CD4-positive, alpha-beta T cell (primary cell): ENCODE results near the gene MSI2. TPM values are rescaled to one million over a fixed set of nuclear protein-coding genes. Genes with fewer than 3 reads are reported as not detected.

Experiments used
- ATAC-seq: fragments of 200-7000 bp; cut with Tn5 transposase; one replicate; pipeline ENCODE4 v1.10.0; 2022; ENCODE audit warnings: mild to moderate bottlenecking; ENCODE audit not compliant: poor library complexity
- CTCF ChIA-PET: fragments of 350-600 bp; sonication (Branson Sonifier 250); formaldehyde crosslinking; loops from one replicate; lab custom pipeline; 2021; ENCODE audit warnings: antibody characterized with exemption, inconsistent platforms; lab: Charles Lee
- POLR2A ChIA-PET: fragments of 350-600 bp; sonication (Branson Sonifier 250); formaldehyde crosslinking; loops from one replicate; lab custom pipeline; 2021; ENCODE audit warnings: antibody characterized with exemption, inconsistent platforms; lab: Charles Lee
- DNase-seq, 14 experiments: peaks; one replicate each; pipeline ENCODE4 v3.0.0-alpha.2; 2013 to 2020; ENCODE audit warnings: mixed read lengths in 2 of 14
- H3K27ac ChIP-seq, 2 donors: one replicate each; pipeline versions ENCODE4 v1.5.1 to v1.7.0; 2013; ENCODE audit warnings: low read length in 2 of 2, low read depth in 1 of 2, mild to moderate bottlenecking in 1 of 2
- H3K27me3 ChIP-seq, 2 experiments: 1 replicate in 1 of 2; 2 replicates in 1 of 2; pipeline versions ENCODE4 v1.6.1 to v1.7.0; 2013; ENCODE audit warnings: low read length in 2 of 2, control low read depth in 1 of 2, mild to moderate bottlenecking in 1 of 2, moderate library complexity in 1 of 2; ENCODE audit not compliant: insufficient read depth in 2 of 2, control insufficient read depth in 1 of 2
- H3K36me3 ChIP-seq: one replicate; pipeline ENCODE4 v1.6.1; 2013; ENCODE audit warnings: low read length, control low read depth; ENCODE audit not compliant: insufficient read depth
- H3K4me1 ChIP-seq: one replicate; pipeline ENCODE4 v1.6.1; 2013; ENCODE audit warnings: low read length, control low read depth; ENCODE audit not compliant: insufficient read depth
- H3K4me3 ChIP-seq: one replicate; pipeline ENCODE4 v1.5.1; 2013; ENCODE audit warnings: mild to moderate bottlenecking, low read length, moderate library complexity
- H3K9me3 ChIP-seq, 2 experiments: 1 replicate in 1 of 2; 2 replicates in 1 of 2; pipeline versions ENCODE4 v1.6.1 to v1.7.0; 2013; ENCODE audit warnings: low read length in 2 of 2, mild to moderate bottlenecking in 2 of 2, control low read depth in 1 of 2, moderate library complexity in 1 of 2; ENCODE audit not compliant: control insufficient read depth in 1 of 2, insufficient read depth in 1 of 2
- H3K27ac Mint-ChIP-seq: one replicate; pipeline ENCODE4 v1.8.0; 2020; ENCODE audit warnings: mixed read lengths
- H3K27me3 Mint-ChIP-seq: one replicate; pipeline ENCODE4 v1.8.0; 2021; ENCODE audit warnings: mixed read lengths
- H3K36me3 Mint-ChIP-seq: one replicate; pipeline ENCODE4 v1.8.0; 2021; ENCODE audit warnings: low read depth, mixed read lengths
- H3K4me1 Mint-ChIP-seq: one replicate; pipeline ENCODE4 v1.8.0; 2021; ENCODE audit warnings: low read depth, mixed read lengths
- H3K4me3 Mint-ChIP-seq: one replicate; pipeline ENCODE4 v1.8.0; 2020; ENCODE audit warnings: mild to moderate bottlenecking, mixed read lengths
- H3K9me3 Mint-ChIP-seq: one replicate; pipeline ENCODE4 v1.8.0; 2020; ENCODE audit warnings: mixed read lengths
- CTCF ChIP-seq: fragments of 200-600 bp; IDR thresholded peaks from one replicate; pipeline ENCODE4 v1.8.0; 2022; ENCODE audit warnings: antibody characterized with exemption, mild to moderate bottlenecking
- intact Hi-C, 2 experiments: fragments of 100-400 bp; cut with DNase I in 1 of 2; cut with micrococcal nuclease in 1 of 2; formaldehyde crosslinking; loops; one replicate each; pipeline versions ENCODE4 v1.15.1 to v1.9.0; 2023 to 2025; cut with DNase I, micrococcal nuclease
- total RNA-seq, 174 experiments: library from RNA in 2 of 174; stranded (reverse) in 2 of 174; gene quantifications; one replicate each; pipeline ENCODE4 v1.2.3 and lab custom pipeline; 2021 to 2026

MSI2 gene
- total RNA-seq, 2 experiments from 2014 or later, result 129 to 132 TPM

- Histone ChIP-seq H3K9me3 (no peaks in the 10 kb centered on the region), H3K27ac (no peak overlapping the region), H3K4me3 (no peak overlapping the region), H3K4me1 (no peaks in the 10 kb centered on the region), H3K36me3 (peaks cover 2% of the 10 kb centered on the region), H3K27me3 (no peaks in the 10 kb centered on the region)
- DNase-seq (no peak), ATAC-seq (no peak)
- no peaks in the 10 kb centered on the region for H3K27me3 Mint-ChIP-seq
- POLR2A ChIA-PET, result no interaction called here
- intact Hi-C loops, result loop anchor here in 1 of 2 experiments (10.0 kb wide), 1 partner anchor 55 kb away; no protein-coding TSS in a partner anchor
- H3K27ac Mint-ChIP-seq, result no peak overlapping the region
- H3K4me1 Mint-ChIP-seq, result peaks cover 18% of the 10 kb centered on the region
- no peaks in the 10 kb centered on the region for H3K36me3 Mint-ChIP-seq
- no peaks in the 10 kb centered on the region for H3K9me3 Mint-ChIP-seq
- CTCF ChIA-PET, result interaction anchor here (1.1 kb wide), 1 partner anchor 277 kb away, joined by 3 read pairs; no protein-coding TSS in a partner anchor
- no peak overlapping the region for H3K4me3 Mint-ChIP-seq
- no peak for TF ChIP-seq CTCF
These were observed 263.5 kb downstream of the MSI2 start for GRCh38 chr17:57519800-57520199.

DNA sequence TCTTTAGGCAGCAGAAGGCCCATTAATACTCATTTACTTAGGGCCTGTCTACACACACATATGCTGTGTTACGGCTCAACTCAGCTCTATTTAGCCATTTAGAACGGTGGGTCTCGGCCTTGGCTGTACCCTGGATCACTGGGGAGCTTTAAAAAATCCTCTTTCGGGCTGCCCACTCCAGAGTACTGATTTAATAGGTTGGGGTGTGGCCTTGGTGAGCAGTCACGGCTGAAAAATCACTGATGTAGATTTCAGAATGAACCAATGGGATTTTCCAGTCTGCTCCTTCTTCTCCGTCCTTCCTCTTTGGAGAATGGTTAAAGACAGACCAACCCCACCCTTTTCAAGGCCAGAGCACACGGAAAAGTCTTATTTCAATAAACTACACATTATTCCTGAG, 265.3 kb downstream of the MSI2 start:
- no peak overlapping the region for H3K4me3 ChIP-seq
- Mint-ChIP-seq H3K4me3 (no peak overlapping the region), H3K9me3 (no peaks in the 10 kb centered on the region), H3K27ac (no peak overlapping the region), H3K4me1 (peaks cover 21% of the 10 kb centered on the region), H3K27me3 (no peaks in the 10 kb centered on the region), H3K36me3 (no peaks in the 10 kb centered on the region)
- POLR2A ChIA-PET, result no interaction called here
- no peaks in the 10 kb centered on the region for H3K4me1 ChIP-seq
- no peaks in the 10 kb centered on the region for H3K27me3 ChIP-seq
- CTCF ChIA-PET, result interaction anchor here (1.3 kb wide), 1 partner anchor 279 kb away, joined by 4 read pairs; no protein-coding TSS in a partner anchor
- ATAC-seq, result no peak
- no peaks in the 10 kb centered on the region for H3K9me3 ChIP-seq
- DNase-seq, result no peak
- intact Hi-C loops, result no loop called here
- no peak overlapping the region for H3K27ac ChIP-seq
- TF ChIP-seq CTCF, result no peak
- peaks cover 2% of the 10 kb centered on the region for H3K36me3 ChIP-seq

DNA sequence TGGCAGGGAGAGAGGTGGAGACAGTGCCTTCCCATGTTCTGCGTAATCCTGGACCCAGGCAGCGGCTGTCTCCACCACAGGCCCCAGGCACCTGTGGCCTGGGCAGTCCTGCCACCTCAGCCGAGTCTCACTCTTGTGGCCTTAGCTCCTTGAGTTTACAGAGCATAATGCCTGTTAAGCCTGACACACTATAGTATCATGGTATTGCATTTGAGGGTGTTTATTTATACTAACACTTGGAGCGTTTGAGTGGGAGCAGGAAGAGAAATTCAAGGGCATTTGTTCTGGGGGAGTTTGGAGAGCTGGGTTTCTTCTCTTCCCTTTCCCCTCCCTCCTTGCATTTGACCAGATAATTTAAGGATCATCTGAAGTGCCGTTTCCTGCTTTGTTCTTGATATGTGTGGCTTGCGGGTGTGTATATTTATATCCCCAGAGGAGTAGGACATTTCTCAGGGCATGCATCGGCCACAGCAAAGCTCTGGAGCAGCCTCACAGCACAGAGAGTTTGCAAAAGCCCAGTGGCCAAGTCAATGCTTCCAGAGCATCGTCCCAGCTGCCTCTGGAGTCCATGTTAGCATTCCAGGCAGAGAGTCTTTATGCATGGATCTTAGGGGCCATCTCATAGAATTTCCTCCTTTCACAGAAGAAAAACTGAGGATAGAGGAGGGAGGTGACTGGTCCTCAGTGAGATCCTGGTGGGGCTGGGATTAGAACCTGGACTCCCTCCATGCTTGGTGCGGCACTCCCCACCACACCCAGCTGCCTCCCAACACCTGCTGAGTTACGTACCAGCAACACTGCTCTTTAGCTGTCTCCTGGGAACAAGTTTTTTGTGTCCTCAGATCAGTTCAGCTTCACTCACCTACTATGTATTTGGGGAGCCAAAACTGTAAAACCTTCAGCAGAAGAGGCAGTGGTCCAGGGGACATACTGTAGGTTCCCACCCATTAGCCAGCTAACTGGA, 266.0 kb downstream of the MSI2 start:
- no peaks in the 10 kb centered on the region for H3K9me3 ChIP-seq
- POLR2A ChIA-PET, result interaction anchor here (0.6 kb wide), 1 partner anchor 15 kb away, joined by 3 read pairs; no protein-coding TSS in a partner anchor

More for the DNA sequence above, 266.0 kb downstream of the MSI2 start:
- Histone ChIP-seq H3K27me3 (no peaks in the 10 kb centered on the region), H3K4me1 (no peaks in the 10 kb centered on the region), H3K36me3 (peaks cover 2% of the 10 kb centered on the region), H3K4me3 (no peak overlapping the region), H3K27ac (no peak overlapping the region)
- ATAC-seq (no peak), DNase-seq (no peak)
- CTCF ChIA-PET, result interaction anchor here (1.3 kb wide), 1 partner anchor 280 kb away, joined by 4 read pairs; no protein-coding TSS in a partner anchor
- TF ChIP-seq CTCF, result no peak
- Mint-ChIP-seq H3K4me3 (no peak overlapping the region), H3K9me3 (no peaks in the 10 kb centered on the region), H3K27ac (no peak overlapping the region), H3K36me3 (no peaks in the 10 kb centered on the region), H3K27me3 (no peaks in the 10 kb centered on the region), H3K4me1 (peaks cover 21% of the 10 kb centered on the region)
- intact Hi-C loops, result no loop called here
